ENCODE data around the gene GSG1L. TPM values are rescaled to one million over a fixed set of nuclear protein-coding genes. Genes with fewer than 3 reads are reported as not detected.
"Not testable (repeated sequence)": the region's sequence is repeated elsewhere in the genome, so short reads cannot be mapped to it uniquely, and the experiment has no call there.

The GSG1L gene
- polyA plus RNA-seq, 1 donor (not counting 4 experiments of a cell fraction or from before 2014, with no cell fraction given): not detected

DNA sequence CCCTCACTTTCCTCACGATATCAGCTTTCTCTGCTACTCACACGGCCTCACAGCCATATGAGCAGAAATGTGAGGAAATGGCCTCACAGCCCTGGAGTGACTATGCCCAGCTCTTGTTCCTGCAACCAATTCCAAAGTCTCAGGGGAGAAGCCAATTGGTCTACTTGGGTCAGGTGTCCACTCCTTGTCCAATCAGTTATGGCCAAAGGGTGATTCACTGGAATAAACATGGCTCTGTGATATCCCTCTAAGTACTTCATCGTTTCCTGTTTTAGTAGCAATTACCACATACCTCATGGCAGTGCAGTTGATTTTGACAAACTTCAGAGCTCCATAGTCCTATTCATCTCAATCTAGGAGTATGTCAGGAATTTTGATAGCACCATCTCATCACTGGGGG lies 318.2 kb downstream of the GSG1L start:
- no peaks in the 10 kb centered on the region for H3K27me3 ChIP-seq (ENCODE audit: control insufficient read depth, extremely low read depth, insufficient read depth, low read length)
- H3K9me3 ChIP-seq (ENCODE audit: control insufficient read depth, low read depth, low read length): no peaks in the 10 kb centered on the region
- dilution Hi-C loops (cut with MboI; ENCODE audit: extremely low pct_ligation_motif_present, low sequenced_read_pairs): no loop called here
- FAIRE-seq: no peak
- no peaks in the 10 kb centered on the region for H4K20me1 ChIP-seq (ENCODE audit: control insufficient read depth, extremely low read depth, insufficient read depth, low read length)
- no peak for TF ChIP-seq EZH2 (IDR thresholded peaks at IDR 0.05; ENCODE audit: low read length)
- TF ChIP-seq, protein P1, sequence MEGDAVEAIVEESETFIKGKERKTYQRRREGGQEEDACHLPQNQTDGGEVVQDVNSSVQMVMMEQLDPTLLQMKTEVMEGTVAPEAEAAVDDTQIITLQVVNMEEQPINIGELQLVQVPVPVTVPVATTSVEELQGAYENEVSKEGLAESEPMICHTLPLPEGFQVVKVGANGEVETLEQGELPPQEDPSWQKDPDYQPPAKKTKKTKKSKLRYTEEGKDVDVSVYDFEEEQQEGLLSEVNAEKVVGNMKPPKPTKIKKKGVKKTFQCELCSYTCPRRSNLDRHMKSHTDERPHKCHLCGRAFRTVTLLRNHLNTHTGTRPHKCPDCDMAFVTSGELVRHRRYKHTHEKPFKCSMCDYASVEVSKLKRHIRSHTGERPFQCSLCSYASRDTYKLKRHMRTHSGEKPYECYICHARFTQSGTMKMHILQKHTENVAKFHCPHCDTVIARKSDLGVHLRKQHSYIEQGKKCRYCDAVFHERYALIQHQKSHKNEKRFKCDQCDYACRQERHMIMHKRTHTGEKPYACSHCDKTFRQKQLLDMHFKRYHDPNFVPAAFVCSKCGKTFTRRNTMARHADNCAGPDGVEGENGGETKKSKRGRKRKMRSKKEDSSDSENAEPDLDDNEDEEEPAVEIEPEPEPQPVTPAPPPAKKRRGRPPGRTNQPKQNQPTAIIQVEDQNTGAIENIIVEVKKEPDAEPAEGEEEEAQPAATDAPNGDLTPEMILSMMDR (optimal IDR thresholded peaks at IDR 0.05 in 1 of 3, IDR thresholded peaks at IDR 0.05 in 1 of 3, conservative IDR thresholded peaks at IDR 0.05 in 1 of 3; ENCODE audit: extremely low read depth in 1 of 3, insufficient read depth in 2 of 3, low read length in 3 of 3): no peak
- peaks cover 0 to 2% of the 10 kb centered on the region in 2 experiments for H3K36me3 ChIP-seq (ENCODE audit: control insufficient read depth in 2 of 2, extremely low read depth in 1 of 2, insufficient read depth in 2 of 2, low read length in 2 of 2)
- no peak for DNase-seq (ENCODE audit: low read depth, low spot score)
- no peaks in the 10 kb centered on the region for H3K9me1 ChIP-seq (ENCODE audit: control insufficient read depth, extremely low read depth, insufficient read depth, low read length)
- H3K79me2 ChIP-seq (ENCODE audit: control insufficient read depth, insufficient read depth, low read length): no peaks in the 10 kb centered on the region
- no peak overlapping the region for H3K4me2 ChIP-seq (ENCODE audit: control insufficient read depth, extremely low read depth, insufficient read depth, low read depth, low read length)
- peaks cover 9% of the 10 kb centered on the region for H3K4me1 ChIP-seq (ENCODE audit: control insufficient read depth, extremely low read depth, insufficient read depth, low read length)
- no peak overlapping the region for H3K27ac ChIP-seq (ENCODE audit: control insufficient read depth, insufficient read depth, low read length)
- H3K9ac ChIP-seq (ENCODE audit: control insufficient read depth, extremely low read depth, insufficient read depth, low read length): no peak overlapping the region
- H3K4me3 ChIP-seq (ENCODE audit: control insufficient read depth in 2 of 3, extremely low read depth in 1 of 3, insufficient read depth in 2 of 3, low read depth in 1 of 3, low read length in 3 of 3): no peak overlapping the region
- H2AFZ ChIP-seq (ENCODE audit: control insufficient read depth, low read length): no peak overlapping the region

DNA sequence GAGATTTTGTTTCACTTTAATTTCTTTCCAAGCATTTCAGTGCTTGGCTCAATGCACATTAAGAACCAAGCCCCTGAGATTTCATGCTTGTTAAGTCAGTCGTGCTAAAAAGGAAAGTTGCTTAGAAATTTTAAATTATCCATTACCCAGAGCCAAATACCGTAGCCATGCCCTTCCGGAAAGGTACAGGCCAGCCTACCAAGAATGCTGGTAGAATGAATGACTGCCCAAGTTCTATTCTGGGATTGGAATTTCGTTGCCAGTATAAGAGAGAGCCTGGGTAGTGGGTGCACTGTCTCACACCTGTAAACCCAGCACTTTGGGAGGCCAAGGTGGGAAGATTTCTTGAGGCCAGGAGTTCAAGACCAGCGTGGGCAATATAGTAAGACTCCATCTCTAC lies 319.6 kb downstream of the GSG1L start:
- no peak overlapping the region for H3K9ac ChIP-seq (ENCODE audit: control insufficient read depth, extremely low read depth, insufficient read depth, low read length)
- dilution Hi-C loops (cut with MboI; ENCODE audit: extremely low pct_ligation_motif_present, low sequenced_read_pairs): no loop called here
- H3K4me3 ChIP-seq (ENCODE audit: control insufficient read depth in 2 of 3, extremely low read depth in 1 of 3, insufficient read depth in 2 of 3, low read depth in 1 of 3, low read length in 3 of 3): no peak overlapping the region
- H3K27ac ChIP-seq (ENCODE audit: control insufficient read depth, insufficient read depth, low read length): no peak overlapping the region
- no peaks in the 10 kb centered on the region for H3K9me3 ChIP-seq (ENCODE audit: control insufficient read depth, low read depth, low read length)
- H2AFZ ChIP-seq (ENCODE audit: control insufficient read depth, low read length): no peak overlapping the region
- FAIRE-seq: no peak
- DNase-seq (ENCODE audit: low read depth, low spot score): no peak
- no peak overlapping the region for H3K4me2 ChIP-seq (ENCODE audit: control insufficient read depth, extremely low read depth, insufficient read depth, low read depth, low read length)
- H3K9me1 ChIP-seq (ENCODE audit: control insufficient read depth, extremely low read depth, insufficient read depth, low read length): no peaks in the 10 kb centered on the region
- H3K79me2 ChIP-seq (ENCODE audit: control insufficient read depth, insufficient read depth, low read length): no peaks in the 10 kb centered on the region
- H4K20me1 ChIP-seq (ENCODE audit: control insufficient read depth, extremely low read depth, insufficient read depth, low read length): no peaks in the 10 kb centered on the region
- peaks cover 9% of the 10 kb centered on the region for H3K4me1 ChIP-seq (ENCODE audit: control insufficient read depth, extremely low read depth, insufficient read depth, low read length)
- no peaks in the 10 kb centered on the region for H3K27me3 ChIP-seq (ENCODE audit: control insufficient read depth, extremely low read depth, insufficient read depth, low read length)
- H3K36me3 ChIP-seq (ENCODE audit: control insufficient read depth in 2 of 2, extremely low read depth in 1 of 2, insufficient read depth in 2 of 2, low read length in 2 of 2): peaks cover 0 to 4% of the 10 kb centered on the region in 2 experiments
- TF ChIP-seq, protein P1 (optimal IDR thresholded peaks at IDR 0.05 in 1 of 3, IDR thresholded peaks at IDR 0.05 in 1 of 3, conservative IDR thresholded peaks at IDR 0.05 in 1 of 3; ENCODE audit: extremely low read depth in 1 of 3, insufficient read depth in 2 of 3, low read length in 3 of 3): no peak
- no peak for TF ChIP-seq EZH2 (IDR thresholded peaks at IDR 0.05; ENCODE audit: low read length)

DNA sequence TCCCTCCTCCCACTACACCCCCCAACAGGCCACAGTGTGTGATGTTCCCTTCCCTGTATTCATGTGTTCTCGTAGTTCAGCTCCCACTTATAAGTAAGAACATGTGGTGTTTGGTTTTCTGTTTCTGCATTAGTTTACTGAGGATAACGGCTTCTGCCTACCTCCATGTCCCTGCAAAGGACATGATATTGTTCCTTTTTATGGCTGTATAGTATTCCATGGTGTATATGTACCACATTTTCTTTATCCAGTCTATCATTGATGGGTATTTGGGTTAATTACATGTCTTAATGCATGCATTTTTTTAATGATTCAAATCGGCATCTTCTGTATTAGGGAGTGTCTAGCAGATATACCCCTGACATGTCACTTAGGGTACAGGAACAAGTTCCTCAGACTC lies 320.5 kb downstream of the GSG1L start:
- H3K4me2 ChIP-seq (ENCODE audit: control insufficient read depth, extremely low read depth, insufficient read depth, low read depth, low read length); H3K4me1 ChIP-seq (ENCODE audit: control insufficient read depth, extremely low read depth, insufficient read depth, low read length); H3K79me2 ChIP-seq (ENCODE audit: control insufficient read depth, insufficient read depth, low read length); H3K27ac ChIP-seq (ENCODE audit: control insufficient read depth, insufficient read depth, low read length); H3K9ac ChIP-seq (ENCODE audit: control insufficient read depth, extremely low read depth, insufficient read depth, low read length); H4K20me1 ChIP-seq (ENCODE audit: control insufficient read depth, extremely low read depth, insufficient read depth, low read length); dilution Hi-C loops (cut with MboI; ENCODE audit: extremely low pct_ligation_motif_present, low sequenced_read_pairs); H3K4me3 ChIP-seq (ENCODE audit: control insufficient read depth in 2 of 3, extremely low read depth in 1 of 3, insufficient read depth in 2 of 3, low read depth in 1 of 3, low read length in 3 of 3); H2AFZ ChIP-seq (ENCODE audit: control insufficient read depth, low read length); H3K36me3 ChIP-seq (ENCODE audit: control insufficient read depth in 2 of 2, extremely low read depth in 1 of 2, insufficient read depth in 2 of 2, low read length in 2 of 2); H3K27me3 ChIP-seq (ENCODE audit: control insufficient read depth, extremely low read depth, insufficient read depth, low read length); H3K9me1 ChIP-seq (ENCODE audit: control insufficient read depth, extremely low read depth, insufficient read depth, low read length); FAIRE-seq; H3K9me3 ChIP-seq (ENCODE audit: control insufficient read depth, low read depth, low read length); DNase-seq (ENCODE audit: low read depth, low spot score): not testable (repeated sequence)

Data from keratinocyte (primary cell).